SK-N-SH treated with all-trans-retinoic acid at 6 μM for 48 hours (cell line): ENCODE results near the gene SASH1.
A peak's percentile ranks its signal among the peaks of the same experiment; 100 is the strongest.

Experiments used
- ATAC-seq: fragments of 200-7000 bp; cut with Tn5 transposase; 3 replicates; pipeline ENCODE4 v1.9.1; 2020; ENCODE audit warnings: mild to moderate bottlenecking, moderate library complexity
- ARNTL ChIP-seq: fragments of 450-650 bp; formaldehyde crosslinking; IDR thresholded peaks from 2 replicates; pipeline ENCODE4 v1.5.0; 2020; ENCODE audit warnings: low read depth, mild to moderate bottlenecking, moderate library complexity, borderline replicate concordance
- CSDC2 ChIP-seq: fragments of 250-450 bp; sonication (Bioruptor Pico); IDR thresholded peaks from 2 replicates; pipeline ENCODE4 v1.5.0; 2020; ENCODE audit warnings: mild to moderate bottlenecking, moderate library complexity
- ESRRG ChIP-seq: fragments of 250-450 bp; sonication (Bioruptor Pico); IDR thresholded peaks from 2 replicates; pipeline ENCODE4 v1.6.1; 2021; ENCODE audit warnings: mild to moderate bottlenecking
- GLIS3 ChIP-seq: fragments of 250-450 bp; sonication (Bioruptor Pico); IDR thresholded peaks from 2 replicates; pipeline ENCODE4 v1.5.0; 2020; ENCODE audit warnings: mild to moderate bottlenecking, moderate library complexity
- ISL1 ChIP-seq: fragments of 250-450 bp; sonication (Bioruptor Pico); IDR thresholded peaks from 2 replicates; pipeline ENCODE4 v2.1.2; 2022; ENCODE audit warnings: mild to moderate bottlenecking, moderate library complexity
- OSR1 ChIP-seq: fragments of 250-450 bp; sonication (Bioruptor Pico); IDR thresholded peaks from 2 replicates; pipeline ENCODE4 v1.8.0; 2022; ENCODE audit warnings: moderate library complexity, mild to moderate bottlenecking, inconsistent platforms
- PPARA ChIP-seq: fragments of 250-450 bp; sonication (Bioruptor Pico); IDR thresholded peaks from 2 replicates; pipeline ENCODE4 v1.5.0; 2020; ENCODE audit warnings: mild to moderate bottlenecking, borderline replicate concordance
- RARB ChIP-seq: fragments of 250-450 bp; sonication (Bioruptor Pico); IDR thresholded peaks from 2 replicates; pipeline ENCODE4 v1.8.0; 2021; ENCODE audit warnings: mild to moderate bottlenecking, moderate library complexity
- SNAI2 ChIP-seq: fragments of 250-450 bp; sonication (Bioruptor Pico); IDR thresholded peaks from 2 replicates; pipeline ENCODE4 v1.5.0; 2020; ENCODE audit warnings: mild to moderate bottlenecking, moderate library complexity
- TCF4 ChIP-seq: fragments of 250-450 bp; sonication (Bioruptor Pico); IDR thresholded peaks from 2 replicates; pipeline ENCODE4 v1.8.0; 2021; ENCODE audit warnings: mild to moderate bottlenecking, moderate library complexity, borderline replicate concordance
- TOX ChIP-seq: fragments of 250-450 bp; sonication (Bioruptor Pico); IDR thresholded peaks from 2 replicates; pipeline ENCODE4 v1.8.0; 2021; ENCODE audit warnings: mild to moderate bottlenecking, moderate library complexity, borderline replicate concordance
- ZC3H10 ChIP-seq: fragments of 250-450 bp; sonication (Bioruptor Pico); IDR thresholded peaks from 2 replicates; pipeline ENCODE4 v1.5.1; 2021; ENCODE audit warnings: mild to moderate bottlenecking, moderate library complexity
- ZFP3 ChIP-seq: fragments of 250-450 bp; sonication (Bioruptor Pico); IDR thresholded peaks from 2 replicates; pipeline ENCODE4 v1.5.0; 2020; ENCODE audit warnings: mild to moderate bottlenecking, moderate library complexity
- ZNF565 ChIP-seq: fragments of 450-650 bp; formaldehyde crosslinking; conservative IDR thresholded peaks from 2 replicates; pipeline ENCODE4 v1.5.0; 2020; ENCODE audit warnings: low read depth, mild to moderate bottlenecking, moderate library complexity
- ZNF70 ChIP-seq: fragments of 450-650 bp; formaldehyde crosslinking; IDR thresholded peaks from 2 replicates; pipeline ENCODE4 v1.5.0; 2020; ENCODE audit warnings: mild to moderate bottlenecking, moderate library complexity
- ZNF8 ChIP-seq: fragments of 450-650 bp; formaldehyde crosslinking; IDR thresholded peaks from 2 replicates; pipeline ENCODE4 v1.5.0; 2020; ENCODE audit warnings: mild to moderate bottlenecking, moderate library complexity
- TF ChIP-seq, protein P1 (sequence below): fragments of 250-450 bp; sonication (Bioruptor Pico); IDR thresholded peaks from 2 replicates; pipeline ENCODE4 v1.8.0; 2021; ENCODE audit warnings: low read depth, mild to moderate bottlenecking, moderate library complexity, borderline replicate concordance
- TF ChIP-seq, protein P2 (sequence below): fragments of 250-450 bp; sonication (Bioruptor Pico); IDR thresholded peaks from 2 replicates; pipeline ENCODE4 v1.5.1; 2020; ENCODE audit warnings: low read depth, mild to moderate bottlenecking, moderate library complexity
- TF ChIP-seq, protein P3 (sequence below): fragments of 250-450 bp; sonication (Bioruptor Pico); IDR thresholded peaks from 2 replicates; pipeline ENCODE4 v1.5.1; 2021; ENCODE audit warnings: mild to moderate bottlenecking, moderate library complexity
- TF ChIP-seq, protein P4 (sequence below): fragments of 250-450 bp; sonication (Bioruptor Pico); IDR thresholded peaks from 2 replicates; pipeline ENCODE4 v1.8.0; 2020; ENCODE audit warnings: mild to moderate bottlenecking, moderate library complexity, borderline replicate concordance
- TF ChIP-seq, protein P5 (sequence below): fragments of 250-450 bp; sonication (Bioruptor Pico); IDR thresholded peaks from 2 replicates; pipeline ENCODE4 v1.5.0; 2020; ENCODE audit warnings: mild to moderate bottlenecking, moderate library complexity

The SASH1 gene

DNA sequence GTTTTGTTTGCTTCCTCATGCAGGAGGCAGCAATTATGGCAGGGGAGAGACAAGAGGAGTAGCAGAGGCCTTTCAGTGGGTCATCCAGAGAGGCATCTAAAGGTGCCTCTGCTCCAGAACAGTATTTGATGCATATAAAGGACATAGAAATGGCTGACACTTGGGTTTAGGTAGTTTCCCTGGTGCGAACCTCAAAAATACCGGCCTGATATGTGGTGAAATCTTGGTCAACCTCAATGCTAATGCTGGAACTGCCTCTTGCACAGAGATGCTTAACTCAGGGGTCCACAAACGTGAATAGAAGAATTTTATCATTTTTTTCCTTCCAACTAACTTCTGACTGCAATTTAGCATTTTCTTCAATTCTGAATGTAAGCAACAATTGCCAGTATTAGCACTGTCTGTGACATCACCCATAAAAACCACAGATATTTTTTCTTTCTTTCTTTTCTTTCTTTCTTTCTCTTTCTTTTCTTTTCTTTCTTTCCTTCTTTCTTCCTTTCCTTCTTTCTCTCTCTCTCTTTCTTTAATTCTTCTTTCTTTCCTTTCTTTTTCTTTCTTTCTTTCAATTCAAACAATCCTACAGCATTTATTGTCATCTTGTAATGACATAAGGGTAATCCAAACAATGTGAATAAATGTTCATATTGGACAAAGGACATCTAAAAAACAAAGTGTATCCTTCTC is 224.2 kb downstream of the SASH1 start:
- ATAC-seq, result no peak
- TF ChIP-seq ZC3H10 (CRISPR knock-in tag) (no peak), ZFP3 (CRISPR knock-in tag) (no peak), RARB (no peak), TCF4 (CRISPR knock-in tag) (no peak), ZNF8 (CRISPR knock-in tag) (no peak), PPARA (no peak), ESRRG (CRISPR knock-in tag) (no peak), CSDC2 (CRISPR knock-in tag) (no peak), GLIS3 (CRISPR knock-in tag) (no peak), ZNF565 (no peak), SNAI2 (no peak), TOX (CRISPR knock-in tag) (no peak), ISL1 (CRISPR knock-in tag) (no peak), OSR1 (CRISPR knock-in tag) (no peak), ZNF70 (no peak)
- TF ChIP-seq, protein P1, sequence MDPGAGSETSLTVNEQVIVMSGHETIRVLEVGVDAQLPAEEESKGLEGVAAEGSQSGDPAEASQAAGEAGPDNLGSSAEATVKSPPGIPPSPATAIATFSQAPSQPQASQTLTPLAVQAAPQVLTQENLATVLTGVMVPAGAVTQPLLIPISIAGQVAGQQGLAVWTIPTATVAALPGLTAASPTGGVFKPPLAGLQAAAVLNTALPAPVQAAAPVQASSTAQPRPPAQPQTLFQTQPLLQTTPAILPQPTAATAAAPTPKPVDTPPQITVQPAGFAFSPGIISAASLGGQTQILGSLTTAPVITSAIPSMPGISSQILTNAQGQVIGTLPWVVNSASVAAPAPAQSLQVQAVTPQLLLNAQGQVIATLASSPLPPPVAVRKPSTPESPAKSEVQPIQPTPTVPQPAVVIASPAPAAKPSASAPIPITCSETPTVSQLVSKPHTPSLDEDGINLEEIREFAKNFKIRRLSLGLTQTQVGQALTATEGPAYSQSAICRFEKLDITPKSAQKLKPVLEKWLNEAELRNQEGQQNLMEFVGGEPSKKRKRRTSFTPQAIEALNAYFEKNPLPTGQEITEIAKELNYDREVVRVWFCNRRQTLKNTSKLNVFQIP, result no peak
- TF ChIP-seq, protein P2, sequence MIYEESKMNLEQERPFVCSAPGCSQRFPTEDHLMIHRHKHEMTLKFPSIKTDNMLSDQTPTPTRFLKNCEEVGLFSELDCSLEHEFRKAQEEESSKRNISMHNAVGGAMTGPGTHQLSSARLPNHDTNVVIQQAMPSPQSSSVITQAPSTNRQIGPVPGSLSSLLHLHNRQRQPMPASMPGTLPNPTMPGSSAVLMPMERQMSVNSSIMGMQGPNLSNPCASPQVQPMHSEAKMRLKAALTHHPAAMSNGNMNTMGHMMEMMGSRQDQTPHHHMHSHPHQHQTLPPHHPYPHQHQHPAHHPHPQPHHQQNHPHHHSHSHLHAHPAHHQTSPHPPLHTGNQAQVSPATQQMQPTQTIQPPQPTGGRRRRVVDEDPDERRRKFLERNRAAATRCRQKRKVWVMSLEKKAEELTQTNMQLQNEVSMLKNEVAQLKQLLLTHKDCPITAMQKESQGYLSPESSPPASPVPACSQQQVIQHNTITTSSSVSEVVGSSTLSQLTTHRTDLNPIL (CRISPR knock-in tag), result no peak
- TF ChIP-seq, protein P3, sequence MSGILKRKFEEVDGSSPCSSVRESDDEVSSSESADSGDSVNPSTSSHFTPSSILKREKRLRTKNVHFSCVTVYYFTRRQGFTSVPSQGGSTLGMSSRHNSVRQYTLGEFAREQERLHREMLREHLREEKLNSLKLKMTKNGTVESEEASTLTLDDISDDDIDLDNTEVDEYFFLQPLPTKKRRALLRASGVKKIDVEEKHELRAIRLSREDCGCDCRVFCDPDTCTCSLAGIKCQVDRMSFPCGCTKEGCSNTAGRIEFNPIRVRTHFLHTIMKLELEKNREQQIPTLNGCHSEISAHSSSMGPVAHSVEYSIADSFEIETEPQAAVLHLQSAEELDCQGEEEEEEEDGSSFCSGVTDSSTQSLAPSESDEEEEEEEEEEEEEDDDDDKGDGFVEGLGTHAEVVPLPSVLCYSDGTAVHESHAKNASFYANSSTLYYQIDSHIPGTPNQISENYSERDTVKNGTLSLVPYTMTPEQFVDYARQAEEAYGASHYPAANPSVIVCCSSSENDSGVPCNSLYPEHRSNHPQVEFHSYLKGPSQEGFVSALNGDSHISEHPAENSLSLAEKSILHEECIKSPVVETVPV (CRISPR knock-in tag), result no peak
- TF ChIP-seq, protein P4, sequence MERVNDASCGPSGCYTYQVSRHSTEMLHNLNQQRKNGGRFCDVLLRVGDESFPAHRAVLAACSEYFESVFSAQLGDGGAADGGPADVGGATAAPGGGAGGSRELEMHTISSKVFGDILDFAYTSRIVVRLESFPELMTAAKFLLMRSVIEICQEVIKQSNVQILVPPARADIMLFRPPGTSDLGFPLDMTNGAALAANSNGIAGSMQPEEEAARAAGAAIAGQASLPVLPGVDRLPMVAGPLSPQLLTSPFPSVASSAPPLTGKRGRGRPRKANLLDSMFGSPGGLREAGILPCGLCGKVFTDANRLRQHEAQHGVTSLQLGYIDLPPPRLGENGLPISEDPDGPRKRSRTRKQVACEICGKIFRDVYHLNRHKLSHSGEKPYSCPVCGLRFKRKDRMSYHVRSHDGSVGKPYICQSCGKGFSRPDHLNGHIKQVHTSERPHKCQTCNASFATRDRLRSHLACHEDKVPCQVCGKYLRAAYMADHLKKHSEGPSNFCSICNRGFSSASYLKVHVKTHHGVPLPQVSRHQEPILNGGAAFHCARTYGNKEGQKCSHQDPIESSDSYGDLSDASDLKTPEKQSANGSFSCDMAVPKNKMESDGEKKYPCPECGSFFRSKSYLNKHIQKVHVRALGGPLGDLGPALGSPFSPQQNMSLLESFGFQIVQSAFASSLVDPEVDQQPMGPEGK, result no peak
- TF ChIP-seq, protein P5, sequence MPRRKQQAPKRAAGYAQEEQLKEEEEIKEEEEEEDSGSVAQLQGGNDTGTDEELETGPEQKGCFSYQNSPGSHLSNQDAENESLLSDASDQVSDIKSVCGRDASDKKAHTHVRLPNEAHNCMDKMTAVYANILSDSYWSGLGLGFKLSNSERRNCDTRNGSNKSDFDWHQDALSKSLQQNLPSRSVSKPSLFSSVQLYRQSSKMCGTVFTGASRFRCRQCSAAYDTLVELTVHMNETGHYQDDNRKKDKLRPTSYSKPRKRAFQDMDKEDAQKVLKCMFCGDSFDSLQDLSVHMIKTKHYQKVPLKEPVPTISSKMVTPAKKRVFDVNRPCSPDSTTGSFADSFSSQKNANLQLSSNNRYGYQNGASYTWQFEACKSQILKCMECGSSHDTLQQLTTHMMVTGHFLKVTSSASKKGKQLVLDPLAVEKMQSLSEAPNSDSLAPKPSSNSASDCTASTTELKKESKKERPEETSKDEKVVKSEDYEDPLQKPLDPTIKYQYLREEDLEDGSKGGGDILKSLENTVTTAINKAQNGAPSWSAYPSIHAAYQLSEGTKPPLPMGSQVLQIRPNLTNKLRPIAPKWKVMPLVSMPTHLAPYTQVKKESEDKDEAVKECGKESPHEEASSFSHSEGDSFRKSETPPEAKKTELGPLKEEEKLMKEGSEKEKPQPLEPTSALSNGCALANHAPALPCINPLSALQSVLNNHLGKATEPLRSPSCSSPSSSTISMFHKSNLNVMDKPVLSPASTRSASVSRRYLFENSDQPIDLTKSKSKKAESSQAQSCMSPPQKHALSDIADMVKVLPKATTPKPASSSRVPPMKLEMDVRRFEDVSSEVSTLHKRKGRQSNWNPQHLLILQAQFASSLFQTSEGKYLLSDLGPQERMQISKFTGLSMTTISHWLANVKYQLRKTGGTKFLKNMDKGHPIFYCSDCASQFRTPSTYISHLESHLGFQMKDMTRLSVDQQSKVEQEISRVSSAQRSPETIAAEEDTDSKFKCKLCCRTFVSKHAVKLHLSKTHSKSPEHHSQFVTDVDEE (CRISPR knock-in tag), result no peak

DNA sequence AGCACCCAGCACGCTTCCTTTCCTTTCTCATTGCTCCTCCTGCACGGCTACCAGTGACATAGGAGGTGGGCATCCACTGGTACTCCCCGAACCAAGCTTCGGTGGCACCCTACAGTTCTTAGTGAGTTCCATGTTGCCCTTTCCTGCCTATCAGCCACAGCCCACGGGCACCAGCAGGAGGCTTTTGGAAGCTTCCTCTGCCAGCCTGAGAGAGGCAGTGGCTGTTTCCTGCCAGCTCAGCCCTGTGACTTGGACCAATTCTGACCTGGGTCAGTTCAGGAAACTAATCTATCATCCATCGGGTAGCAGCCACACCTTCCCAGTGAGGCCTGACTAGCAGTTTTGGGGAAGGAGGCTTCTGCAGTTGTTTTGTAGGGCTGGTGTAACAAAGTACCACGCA is 227.8 kb downstream of the SASH1 start:
- peak; percentile 30 for ATAC-seq
- TF ChIP-seq, protein P4, result no peak
- TF ChIP-seq GLIS3 (CRISPR knock-in tag) (no peak), TOX (CRISPR knock-in tag) (no peak), CSDC2 (CRISPR knock-in tag) (no peak), TCF4 (CRISPR knock-in tag) (no peak), ISL1 (CRISPR knock-in tag) (no peak), SNAI2 (no peak), ZC3H10 (CRISPR knock-in tag) (no peak), ARNTL (CRISPR knock-in tag) (no peak)
- TF ChIP-seq, protein P2 (CRISPR knock-in tag), result no peak
- TF ChIP-seq, protein P1, result no peak
